ENCODE data around the gene APEX2.
"Not testable (repeated sequence)": the region's sequence is repeated elsewhere in the genome, so short reads cannot be mapped to it uniquely, and the experiment has no call there.

DNA sequence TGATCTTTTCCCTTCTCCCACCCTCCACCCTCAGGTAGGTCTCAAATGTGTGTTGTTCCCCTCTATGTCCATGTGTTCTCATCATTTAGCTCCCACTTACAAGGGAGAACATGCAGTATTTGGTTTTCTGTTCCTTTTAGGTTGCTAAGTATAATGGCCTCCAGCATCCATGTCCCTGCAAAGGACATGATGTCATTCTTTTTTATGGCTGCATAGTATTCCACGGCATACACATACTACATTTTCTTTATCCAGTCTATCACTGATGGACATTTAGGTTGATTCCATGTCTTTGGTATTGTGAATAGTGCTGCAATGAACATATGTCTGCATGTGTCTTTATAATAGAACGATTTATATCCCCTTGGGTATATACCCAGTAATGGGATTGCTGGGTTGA, 16.9 kb upstream of the APEX2 start:
- TF ChIP-seq, protein P1, sequence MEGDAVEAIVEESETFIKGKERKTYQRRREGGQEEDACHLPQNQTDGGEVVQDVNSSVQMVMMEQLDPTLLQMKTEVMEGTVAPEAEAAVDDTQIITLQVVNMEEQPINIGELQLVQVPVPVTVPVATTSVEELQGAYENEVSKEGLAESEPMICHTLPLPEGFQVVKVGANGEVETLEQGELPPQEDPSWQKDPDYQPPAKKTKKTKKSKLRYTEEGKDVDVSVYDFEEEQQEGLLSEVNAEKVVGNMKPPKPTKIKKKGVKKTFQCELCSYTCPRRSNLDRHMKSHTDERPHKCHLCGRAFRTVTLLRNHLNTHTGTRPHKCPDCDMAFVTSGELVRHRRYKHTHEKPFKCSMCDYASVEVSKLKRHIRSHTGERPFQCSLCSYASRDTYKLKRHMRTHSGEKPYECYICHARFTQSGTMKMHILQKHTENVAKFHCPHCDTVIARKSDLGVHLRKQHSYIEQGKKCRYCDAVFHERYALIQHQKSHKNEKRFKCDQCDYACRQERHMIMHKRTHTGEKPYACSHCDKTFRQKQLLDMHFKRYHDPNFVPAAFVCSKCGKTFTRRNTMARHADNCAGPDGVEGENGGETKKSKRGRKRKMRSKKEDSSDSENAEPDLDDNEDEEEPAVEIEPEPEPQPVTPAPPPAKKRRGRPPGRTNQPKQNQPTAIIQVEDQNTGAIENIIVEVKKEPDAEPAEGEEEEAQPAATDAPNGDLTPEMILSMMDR (IDR thresholded peaks at IDR 0.05): not testable (repeated sequence)
- TF ChIP-seq EZH2 (IDR thresholded peaks at IDR 0.05; ENCODE audit: borderline replicate concordance, insufficient read depth, low read depth, low read length, poor library complexity, severe bottlenecking): not testable (repeated sequence)

All from B cell (primary cell).